PFSK-1 (cell line): ENCODE results near the gene TCOF1.

Source experiments
- FOXP2 ChIP-seq: optimal IDR thresholded peaks from 2 replicates; pipeline ENCODE3; 2011; ENCODE audit warnings: borderline replicate concordance, control low read depth, inconsistent platforms; ENCODE audit not compliant: insufficient read depth; ENCODE audit errors: extremely low read length, extremely low read depth
- POLR2AphosphoS5 ChIP-seq: IDR thresholded peaks from 2 replicates; pipeline ENCODE4 v1.6.1; 2012; ENCODE audit warnings: low read depth, mild to moderate bottlenecking, control low read depth, low read length, moderate library complexity
- REST ChIP-seq, 2 experiments: IDR thresholded peaks; 2 replicates each; pipeline versions ENCODE4 v1.6.1 to v1.8.0; 2011 to 2012; ENCODE audit warnings: low read depth in 2 of 2, low read length in 2 of 2, control low read depth in 1 of 2, inconsistent platforms in 1 of 2, mild to moderate bottlenecking in 1 of 2, moderate library complexity in 1 of 2; ENCODE audit not compliant: insufficient read depth in 1 of 2
- SIN3A ChIP-seq: IDR thresholded peaks from 2 replicates; pipeline ENCODE4 v1.6.1; 2012; ENCODE audit warnings: mild to moderate bottlenecking, low read length, moderate library complexity, borderline replicate concordance; ENCODE audit not compliant: insufficient read depth
- TAF1 ChIP-seq: IDR thresholded peaks from 2 replicates; pipeline ENCODE4 v1.6.1; 2012; ENCODE audit warnings: low read length, control low read depth, borderline replicate concordance; ENCODE audit not compliant: insufficient read depth

Gene TCOF1

GRCh38 chr5:150343994-150344631 lies 13.4 kb upstream of the TCOF1 start:
- TF ChIP-seq FOXP2 (no peak), POLR2AphosphoS5 (no peak), REST (IDR thresholded peaks at IDR 0.05; ENCODE audit: insufficient read depth in 1 of 2, low read depth in 2 of 2, low read length in 2 of 2) (no peak), TAF1 (no peak)

GRCh38 chr5:150345716-150346115 lies 11.8 kb upstream of the TCOF1 start:
- TF ChIP-seq FOXP2 (no peak), POLR2AphosphoS5 (no peak), SIN3A (no peak), REST (IDR thresholded peaks at IDR 0.05; ENCODE audit: insufficient read depth in 1 of 2, low read depth in 2 of 2, low read length in 2 of 2) (no peak), TAF1 (no peak)

DNA sequence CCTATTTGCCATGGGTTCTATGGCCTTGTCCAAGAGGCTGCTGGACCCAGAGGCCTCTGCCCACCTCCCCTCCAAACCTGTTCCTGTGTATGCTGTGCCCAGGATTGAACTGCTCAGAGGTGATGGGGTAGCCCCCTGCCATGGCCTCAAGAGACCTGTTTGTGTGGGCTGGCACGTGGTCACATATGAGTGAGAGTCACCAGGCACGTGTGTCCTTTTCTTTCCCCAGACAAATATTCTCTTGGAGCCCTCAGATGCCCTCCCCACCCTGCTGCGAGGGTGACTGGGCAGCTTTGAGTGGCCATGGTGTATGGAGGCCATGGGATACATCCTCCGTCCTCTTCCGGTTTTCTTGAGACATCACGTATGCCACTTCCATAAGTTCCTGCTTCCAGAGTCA lies 10.9 kb upstream of the TCOF1 start:
- TF ChIP-seq TAF1 (no peak), FOXP2 (no peak), POLR2AphosphoS5 (no peak), REST (IDR thresholded peaks at IDR 0.05; ENCODE audit: insufficient read depth in 1 of 2, low read depth in 2 of 2, low read length in 2 of 2) (no peak), SIN3A (no peak)

DNA sequence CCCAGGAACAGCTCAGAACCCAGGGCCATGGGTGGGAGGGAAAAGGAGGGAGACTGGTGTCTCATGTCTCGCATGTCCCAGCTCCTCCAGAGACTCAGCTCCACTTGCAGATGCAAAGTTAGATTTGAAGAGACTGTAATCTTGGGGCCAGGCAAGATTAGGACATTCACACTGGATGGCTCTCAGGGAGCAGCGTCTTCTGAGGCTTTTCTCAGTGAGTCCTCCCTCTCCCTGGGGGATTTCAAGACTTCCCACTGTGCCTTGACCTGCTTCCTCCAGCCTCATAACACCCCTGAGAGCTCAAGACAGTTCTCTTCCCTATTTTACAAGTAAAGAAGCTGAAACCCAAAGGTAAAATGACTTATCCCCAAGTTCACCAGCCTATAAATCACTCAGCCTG lies 10.5 kb upstream of the TCOF1 start:
- TF ChIP-seq REST (IDR thresholded peaks at IDR 0.05; ENCODE audit: insufficient read depth in 1 of 2, low read depth in 2 of 2, low read length in 2 of 2) (no peak), TAF1 (no peak), FOXP2 (no peak), POLR2AphosphoS5 (no peak), SIN3A (no peak)

DNA sequence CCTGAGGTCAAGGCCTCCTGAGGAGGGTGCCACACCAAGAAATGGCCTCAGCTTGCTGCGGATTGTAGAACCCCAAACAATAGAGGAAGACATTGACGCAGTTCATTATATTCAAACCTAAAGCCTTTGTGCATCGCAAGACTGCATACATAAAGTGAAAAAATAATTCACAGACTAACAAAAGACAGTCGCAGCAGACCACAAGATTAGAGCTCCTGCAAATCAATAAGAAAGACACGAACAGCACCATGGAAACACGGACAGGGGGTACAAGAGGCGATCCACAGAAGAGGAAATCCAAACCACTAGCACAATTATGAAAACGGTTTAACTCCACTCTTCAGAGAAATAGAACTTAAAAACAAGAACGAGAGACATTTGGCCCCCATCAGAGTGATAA lies 10.0 kb upstream of the TCOF1 start:
- no peak for TF ChIP-seq FOXP2
- no peak for TF ChIP-seq TAF1
- TF ChIP-seq SIN3A: no peak
